ENCODE measurements around the gene SIGLEC10. TPM values are rescaled to one million over a fixed set of nuclear protein-coding genes. Genes with fewer than 3 reads are reported as not detected.
A peak's percentile ranks its signal among the peaks of the same experiment; 100 is the strongest.
"Not testable (repeated sequence)": the region's sequence is repeated elsewhere in the genome, so short reads cannot be mapped to it uniquely, and the experiment has no call there.

SIGLEC10 gene
- total RNA-seq, 1 donor from 2014 or later = 50.3 TPM

DNA sequence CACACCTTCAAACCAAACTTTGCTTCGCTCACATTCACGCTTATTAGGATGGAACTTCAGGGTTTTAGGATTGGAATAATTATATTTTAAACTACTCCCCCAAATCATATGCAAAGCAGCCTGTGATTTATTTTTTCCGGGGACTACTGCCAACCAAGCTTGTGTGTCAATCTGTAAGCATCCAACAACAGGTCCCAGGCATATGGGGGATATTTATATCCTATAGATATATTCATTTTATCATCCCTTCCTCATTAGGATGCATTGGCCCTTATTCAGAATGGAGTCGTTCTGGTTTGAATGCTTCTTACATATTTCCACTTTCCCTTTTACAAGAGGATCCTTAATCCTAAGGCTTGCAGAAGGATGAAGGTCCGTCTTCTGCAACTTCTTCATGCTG is 18.2 kb downstream of the SIGLEC10 start:
- peaks cover 22% of the 10 kb centered on the region for H3K4me1 Mint-ChIP-seq
- H3K9me3 Mint-ChIP-seq = peaks cover 7% of the 10 kb centered on the region
- no peak for DNase-seq
- CTCF ChIA-PET = interaction anchor here (1.5 to 2.5 kb wide), 4 partner anchors 9 to 42 kb away, joined by 8 to 11 read pairs (median 9); partner anchors contain the start of gene SIGLEC10
- H3K27ac Mint-ChIP-seq = no peak overlapping the region
- TF ChIP-seq, protein P1, sequence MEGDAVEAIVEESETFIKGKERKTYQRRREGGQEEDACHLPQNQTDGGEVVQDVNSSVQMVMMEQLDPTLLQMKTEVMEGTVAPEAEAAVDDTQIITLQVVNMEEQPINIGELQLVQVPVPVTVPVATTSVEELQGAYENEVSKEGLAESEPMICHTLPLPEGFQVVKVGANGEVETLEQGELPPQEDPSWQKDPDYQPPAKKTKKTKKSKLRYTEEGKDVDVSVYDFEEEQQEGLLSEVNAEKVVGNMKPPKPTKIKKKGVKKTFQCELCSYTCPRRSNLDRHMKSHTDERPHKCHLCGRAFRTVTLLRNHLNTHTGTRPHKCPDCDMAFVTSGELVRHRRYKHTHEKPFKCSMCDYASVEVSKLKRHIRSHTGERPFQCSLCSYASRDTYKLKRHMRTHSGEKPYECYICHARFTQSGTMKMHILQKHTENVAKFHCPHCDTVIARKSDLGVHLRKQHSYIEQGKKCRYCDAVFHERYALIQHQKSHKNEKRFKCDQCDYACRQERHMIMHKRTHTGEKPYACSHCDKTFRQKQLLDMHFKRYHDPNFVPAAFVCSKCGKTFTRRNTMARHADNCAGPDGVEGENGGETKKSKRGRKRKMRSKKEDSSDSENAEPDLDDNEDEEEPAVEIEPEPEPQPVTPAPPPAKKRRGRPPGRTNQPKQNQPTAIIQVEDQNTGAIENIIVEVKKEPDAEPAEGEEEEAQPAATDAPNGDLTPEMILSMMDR (IDR thresholded peaks at IDR 0.05) = no peak
- no peak overlapping the region for H3K4me3 Mint-ChIP-seq
- H3K27me3 Mint-ChIP-seq = no peaks in the 10 kb centered on the region
- ATAC-seq (ENCODE audit: low read depth) = no peak
- POLR2A ChIA-PET = interaction anchor here (0.9 kb wide), 1 partner anchor 18 kb away, joined by 3 read pairs; the partner anchor contains the start of gene SIGLEC10
- intact Hi-C loops (cut with micrococcal nuclease) = loop anchor here (2.0 kb wide), 1 partner anchor 74 kb away; no protein-coding TSS in a partner anchor
- H3K36me3 Mint-ChIP-seq (ENCODE audit: low read depth) = no peaks in the 10 kb centered on the region

- peaks cover 7% of the 10 kb centered on the region for H3K9me3 Mint-ChIP-seq
- POLR2A ChIA-PET = interaction anchor here (0.6 kb wide), 1 partner anchor 42 kb away, joined by 5 read pairs; no protein-coding TSS in a partner anchor
- H3K27me3 Mint-ChIP-seq = no peaks in the 10 kb centered on the region
- H3K4me3 Mint-ChIP-seq = no peak overlapping the region
- peaks cover 28% of the 10 kb centered on the region for H3K4me1 Mint-ChIP-seq
- CTCF ChIA-PET = interaction anchor here (0.9 to 2.5 kb wide), 10 partner anchors 10 to 262 kb away, joined by 3 to 11 read pairs (median 8); partner anchors contain the start of gene SIGLEC10
- no peak for ATAC-seq (ENCODE audit: low read depth)
- TF ChIP-seq, protein P1 (IDR thresholded peaks at IDR 0.05) = no peak
- H3K36me3 Mint-ChIP-seq (ENCODE audit: low read depth) = no peaks in the 10 kb centered on the region
- intact Hi-C loops (cut with micrococcal nuclease) = loop anchor here (1.0 to 2.0 kb wide), 7 partner anchors 19 to 263 kb away; partner anchors contain the start of gene SIGLEC10
- DNase-seq = no peak
- H3K27ac Mint-ChIP-seq = no peak overlapping the region
These were observed 19.2 kb downstream of the SIGLEC10 start for GRCh38 chr19:51398096-51398704.

DNA sequence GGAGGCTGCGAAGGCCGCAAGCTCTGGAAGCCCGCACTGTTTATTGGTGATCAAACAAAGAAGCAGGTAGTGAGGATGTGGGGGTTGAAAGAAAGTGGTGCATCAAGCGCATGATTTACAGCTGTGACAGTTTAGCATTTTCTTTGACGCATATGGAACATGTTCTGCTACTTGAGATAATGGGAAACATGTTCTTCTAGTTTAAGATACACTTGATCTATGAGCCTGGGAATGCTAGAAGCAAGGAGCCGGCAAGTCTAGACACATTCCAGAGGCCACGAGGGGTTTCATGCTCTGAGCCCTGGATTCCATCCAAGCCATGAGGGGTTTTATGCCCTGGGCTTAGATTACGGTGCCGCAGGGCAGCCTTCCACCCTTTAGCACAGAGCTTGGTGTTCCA is 20.0 kb downstream of the SIGLEC10 start:
- H3K4me1 Mint-ChIP-seq = peaks cover 30% of the 10 kb centered on the region
- H3K4me3 Mint-ChIP-seq; ATAC-seq (ENCODE audit: low read depth); H3K27me3 Mint-ChIP-seq; DNase-seq; H3K36me3 Mint-ChIP-seq (ENCODE audit: low read depth); H3K27ac Mint-ChIP-seq; H3K9me3 Mint-ChIP-seq; intact Hi-C loops (cut with micrococcal nuclease): not testable (repeated sequence)
- ChIA-PET CTCF (interaction anchor here (0.9 to 2.5 kb wide), 9 partner anchors 10 to 75 kb away, joined by 3 to 10 read pairs (median 6); no protein-coding TSS in a partner anchor), POLR2A (interaction anchor here (0.6 to 0.9 kb wide), 2 partner anchors 30 to 43 kb away, joined by 5 read pairs; no protein-coding TSS in a partner anchor)

- ATAC-seq (ENCODE audit: low read depth) (no peak), DNase-seq (no peak)
- no peaks in the 10 kb centered on the region for H3K36me3 Mint-ChIP-seq (ENCODE audit: low read depth)
- H3K9me3 Mint-ChIP-seq = no peaks in the 10 kb centered on the region
- ChIA-PET POLR2A (interaction anchor here (1.1 to 3.8 kb wide), 5 partner anchors 21 to 56 kb away, joined by 4 to 64 read pairs (median 22); partner anchors contain the start of gene SIGLEC10), CTCF (interaction anchor here (0.7 to 3.0 kb wide), 9 partner anchors 12 to 261 kb away, joined by 3 to 13 read pairs (median 4); no protein-coding TSS in a partner anchor)
- TF ChIP-seq, protein P1 (IDR thresholded peaks at IDR 0.05) = no peak
- no peaks in the 10 kb centered on the region for H3K27me3 Mint-ChIP-seq
- H3K4me3 Mint-ChIP-seq = no peak overlapping the region
- no peak overlapping the region for H3K27ac Mint-ChIP-seq
- H3K4me1 Mint-ChIP-seq = peaks cover 31% of the 10 kb centered on the region
- intact Hi-C loops (cut with micrococcal nuclease) = no loop called here
These were observed 21.3 kb downstream of the SIGLEC10 start for GRCh38 chr19:51396175-51396574.

GRCh38 chr19:51394050-51394836 is 23.2 kb downstream of the SIGLEC10 start:
- H3K4me3 Mint-ChIP-seq = peak overlapping the region; percentile 83
- peaks cover 37% of the 10 kb centered on the region for H3K4me1 Mint-ChIP-seq
- H3K27me3 Mint-ChIP-seq = no peaks in the 10 kb centered on the region
- POLR2A ChIA-PET = interaction anchor here (0.5 to 3.8 kb wide), 12 partner anchors 10 to 153 kb away, joined by 3 to 64 read pairs (median 4); partner anchors contain the start of genes CLDND2, ETFB and SIGLEC10
- no peaks in the 10 kb centered on the region for H3K36me3 Mint-ChIP-seq (ENCODE audit: low read depth)
- H3K9me3 Mint-ChIP-seq = no peaks in the 10 kb centered on the region
- CTCF ChIA-PET = interaction anchor here (0.8 to 3.0 kb wide), 4 partner anchors 24 to 263 kb away, joined by 3 to 13 read pairs (median 7); partner anchors contain the start of gene SIGLEC10
- intact Hi-C loops (cut with micrococcal nuclease) = loop anchor here (1.0 kb wide), 4 partner anchors 23 to 55 kb away; partner anchors contain the start of gene SIGLEC10
- TF ChIP-seq, protein P1 (IDR thresholded peaks at IDR 0.05) = no peak
- DNase-seq = peak; percentile 76
- peak overlapping the region; percentile 90 for H3K27ac Mint-ChIP-seq
- peak; percentile 87 for ATAC-seq (ENCODE audit: low read depth)
